Cardiac muscle cell (in vitro differentiated cells and primary cell): ENCODE measurements around the gene KIF5C. TPM values are rescaled to one million over a fixed set of nuclear protein-coding genes. Genes with fewer than 3 reads are reported as not detected.

ENCODE experiments used
- DNase-seq, 2 donors: peaks; one replicate each; pipeline versions ENCODE4 v3.0.0 to v3.0.0-alpha.2; 2010 to 2017; ENCODE audit warnings: low read depth in 1 of 2, low spot score in 1 of 2
- H3K27ac ChIP-seq: fragments of 200-600 bp; sonication (generic); 2 replicates; pipeline ENCODE4 v1.5.1; 2016
- H3K27me3 ChIP-seq: fragments of 200-600 bp; sonication (generic); 2 replicates; pipeline ENCODE4 v1.6.0; 2016; ENCODE audit warnings: control low read depth
- H3K36me3 ChIP-seq: fragments of 200-600 bp; sonication (generic); 2 replicates; pipeline ENCODE4 v1.5.1; 2016; ENCODE audit warnings: control low read depth
- H3K4me1 ChIP-seq: fragments of 200-600 bp; sonication (generic); 2 replicates; pipeline ENCODE4 v1.8.1; 2017; ENCODE audit warnings: low read depth, mild to moderate bottlenecking, mixed run types
- H3K4me3 ChIP-seq: fragments of 200-600 bp; sonication (generic); 2 replicates; pipeline ENCODE4 v1.5.1; 2016; ENCODE audit warnings: mild to moderate bottlenecking
- H3K9me3 ChIP-seq: fragments of 200-600 bp; sonication (generic); 2 replicates; pipeline ENCODE4 v1.5.1; 2017; ENCODE audit warnings: low read depth, mild to moderate bottlenecking, control low read depth
- CTCF ChIP-seq: IDR thresholded peaks from 2 replicates; pipeline ENCODE4 v1.5.1; 2012; ENCODE audit warnings: low read depth, mild to moderate bottlenecking, low read length
- polyA plus RNA-seq: library from polyadenylated mRNA; unstranded; fragments of >200 nt; fragmentation: Nextera tagmentation; extraction: Ambion mirVana; gene quantifications from 2 replicates; pipeline ENCODE4 v1.2.1, GENCODE V29; 2016
- total RNA-seq: library from RNA; depleted of rRNA; stranded (reverse); fragments of >200 nt; gene quantifications from 2 replicates; pipeline ENCODE4 v1.2.3, GENCODE V29; 2016

The KIF5C gene
- total and polyA plus RNA-seq, 2 experiments from 2014 or later, result 0.82 to 3.0 TPM

GRCh38 chr2:148994341-148994740, 119.3 kb downstream of the KIF5C start:
- H3K4me3 ChIP-seq, result no peak overlapping the region
- no peak overlapping the region for H3K27ac ChIP-seq
- no peak for DNase-seq
- H3K27me3 ChIP-seq, result no peaks in the 10 kb centered on the region
- TF ChIP-seq CTCF, result no peak
- H3K36me3 ChIP-seq, result no peaks in the 10 kb centered on the region
- H3K4me1 ChIP-seq, result peaks cover 9% of the 10 kb centered on the region
- no peaks in the 10 kb centered on the region for H3K9me3 ChIP-seq

- no peak for TF ChIP-seq CTCF
- no peaks in the 10 kb centered on the region for H3K36me3 ChIP-seq
- no peak overlapping the region for H3K27ac ChIP-seq
- H3K9me3 ChIP-seq, result no peaks in the 10 kb centered on the region
- H3K4me1 ChIP-seq, result peaks cover 9% of the 10 kb centered on the region
- H3K4me3 ChIP-seq, result no peak overlapping the region
- no peak for DNase-seq
- H3K27me3 ChIP-seq, result no peaks in the 10 kb centered on the region
Measured at GRCh38 chr2:148996805-148997204, 121.8 kb downstream of the KIF5C start.

- no peak overlapping the region for H3K4me3 ChIP-seq
- peaks cover 9% of the 10 kb centered on the region for H3K4me1 ChIP-seq
- DNase-seq, result no peak
- no peaks in the 10 kb centered on the region for H3K36me3 ChIP-seq
- no peaks in the 10 kb centered on the region for H3K27me3 ChIP-seq
- no peak for TF ChIP-seq CTCF
- H3K27ac ChIP-seq, result no peak overlapping the region
- no peaks in the 10 kb centered on the region for H3K9me3 ChIP-seq
Measured at GRCh38 chr2:148998165-148998830, 123.3 kb downstream of the KIF5C start.

GRCh38 chr2:148998831-148999200, 123.8 kb downstream of the KIF5C start:
- no peak for TF ChIP-seq CTCF
- H3K36me3 ChIP-seq, result no peaks in the 10 kb centered on the region
- DNase-seq, result no peak
- no peak overlapping the region for H3K4me3 ChIP-seq
- no peaks in the 10 kb centered on the region for H3K27me3 ChIP-seq
- no peaks in the 10 kb centered on the region for H3K9me3 ChIP-seq
- H3K27ac ChIP-seq, result no peak overlapping the region
- H3K4me1 ChIP-seq, result peaks cover 9% of the 10 kb centered on the region

GRCh38 chr2:148999451-148999921, 124.5 kb downstream of the KIF5C start:
- H3K4me3 ChIP-seq, result no peak overlapping the region
- no peak for TF ChIP-seq CTCF
- peaks cover 9% of the 10 kb centered on the region for H3K4me1 ChIP-seq
- H3K9me3 ChIP-seq, result no peaks in the 10 kb centered on the region
- no peak overlapping the region for H3K27ac ChIP-seq
- no peak for DNase-seq
- H3K36me3 ChIP-seq, result no peaks in the 10 kb centered on the region
- no peaks in the 10 kb centered on the region for H3K27me3 ChIP-seq
